CD4-positive, alpha-beta T cell treated with Interleukin-21 for 1 hour (primary cell): ENCODE results near the gene RAB11FIP3.
A peak's percentile ranks its signal among the peaks of the same experiment; 100 is the strongest.

ENCODE experiments used
- DNase-seq: peaks from one replicate; pipeline ENCODE4 v3.0.0-alpha.2; 2020

The RAB11FIP3 gene

GRCh38 chr16:557463-558297 is 132.2 kb downstream of the RAB11FIP3 start:
- no peak for DNase-seq

GRCh38 chr16:558298-559020 is 133.0 kb downstream of the RAB11FIP3 start:
- DNase-seq = no peak

GRCh38 chr16:559021-559380 is 133.6 kb downstream of the RAB11FIP3 start:
- DNase-seq = no peak

GRCh38 chr16:559411-560203 is 134.2 kb downstream of the RAB11FIP3 start:
- no peak for DNase-seq

- DNase-seq = no peak
Measured at GRCh38 chr16:560204-560700, 134.8 kb downstream of the RAB11FIP3 start, which contains the start of gene PRR35. TSS of gene PRR35 (plus strand) at chr16:560394. CDS start at chr16:563295, 2,901 bp downstream.

- DNase-seq = no peak
Measured at GRCh38 chr16:560701-561412, 135.4 kb downstream of the RAB11FIP3 start.

- no peak for DNase-seq
Measured at GRCh38 chr16:561413-561794, 136.0 kb downstream of the RAB11FIP3 start.

GRCh38 chr16:561957-562938 is 136.8 kb downstream of the RAB11FIP3 start:
- no peak for DNase-seq

- DNase-seq = no peak
Measured at GRCh38 chr16:563072-563644, 137.7 kb downstream of the RAB11FIP3 start.

- no peak for DNase-seq
Measured at GRCh38 chr16:564690-565418, 139.4 kb downstream of the RAB11FIP3 start.

- DNase-seq = no peak
Measured at GRCh38 chr16:565419-566330, 140.2 kb downstream of the RAB11FIP3 start.

GRCh38 chr16:566475-567372 is 141.3 kb downstream of the RAB11FIP3 start, which contains the start of gene NHLRC4:
TSS of gene NHLRC4 (plus strand) at chr16:567005. CDS start at chr16:568048, 1,043 bp downstream.
- peak; percentile 53 for DNase-seq

- no peak for DNase-seq
Measured at GRCh38 chr16:567373-568256, 142.2 kb downstream of the RAB11FIP3 start.

- no peak for DNase-seq
Measured at GRCh38 chr16:568401-569258, 143.2 kb downstream of the RAB11FIP3 start.

- DNase-seq = peak; percentile 73
Measured at GRCh38 chr16:569445-570254, 144.2 kb downstream of the RAB11FIP3 start, which contains the start of gene PIGQ. TSS of gene PIGQ (plus strand) at chr16:569968. CDS start at chr16:574075, 4,107 bp downstream.
